Upper lobe of left lung (tissue), 6 donors: ENCODE results near the gene GPR18. TPM values are rescaled to one million over a fixed set of nuclear protein-coding genes. Genes with fewer than 3 reads are reported as not detected.

ENCODE experiments used
- ATAC-seq, 2 donors: fragments of 200-7000 bp; cut with Tn5 transposase; one replicate each; pipeline ENCODE4 v1.9.1; 2022; ENCODE audit warnings: mild to moderate bottlenecking in 2 of 2, moderate library complexity in 2 of 2; ENCODE audit not compliant: low FRiP score in 2 of 2
- DNase-seq, 2 donors: peaks; one replicate each; pipeline ENCODE4 v3.0.0-alpha.2; 2019 to 2020
- H3K27ac ChIP-seq, 4 donors: fragments of 200-600 bp; sonication (generic); one replicate each; pipeline ENCODE4 v1.5.1; 2016 to 2019
- H3K27me3 ChIP-seq, 4 donors: fragments of 200-600 bp; sonication (generic); one replicate each; pipeline ENCODE4 v1.5.1; 2017 to 2019
- H3K36me3 ChIP-seq, 4 donors: fragments of 200-600 bp; sonication (generic); one replicate each; pipeline ENCODE4 v1.5.1; 2016 to 2019
- H3K4me1 ChIP-seq, 4 donors: fragments of 200-600 bp; sonication (generic); one replicate each; pipeline ENCODE4 v1.5.1; 2018 to 2019
- H3K4me3 ChIP-seq, 4 donors: fragments of 200-600 bp; sonication (generic); one replicate each; pipeline ENCODE4 v1.5.1; 2017 to 2019; ENCODE audit warnings: mild to moderate bottlenecking in 2 of 4, moderate library complexity in 1 of 4
- H3K9me3 ChIP-seq, 4 donors: fragments of 200-600 bp; sonication (generic); one replicate each; pipeline ENCODE4 v1.5.1; 2018 to 2019
- CTCF ChIP-seq, 6 experiments: fragments of 450-650 bp in 4 of 6; fragments of 200-600 bp in 2 of 6; sonication (generic) in 2 of 6; IDR thresholded peaks; one replicate each; pipeline ENCODE4 v1.5.1; 2016 to 2019; ENCODE audit warnings: antibody characterized with exemption in 6 of 6
- EP300 ChIP-seq, 4 donors: sonication (generic); formaldehyde crosslinking; IDR thresholded peaks; one replicate each; pipeline ENCODE4 v1.5.1; 2017; ENCODE audit warnings: antibody characterized with exemption in 4 of 4, control low read depth in 2 of 4
- POLR2A ChIP-seq, 4 donors: fragments of 450-650 bp; IDR thresholded peaks; one replicate each; pipeline ENCODE4 v1.5.1; 2016 to 2017; ENCODE audit warnings: antibody characterized with exemption in 4 of 4, mild to moderate bottlenecking in 2 of 4
- POLR2AphosphoS5 ChIP-seq, 2 donors: sonication (generic); formaldehyde crosslinking; IDR thresholded peaks; one replicate each; pipeline ENCODE4 v1.5.1; 2017; ENCODE audit warnings: antibody characterized with exemption in 2 of 2
- WGBS, 2 donors: methylation state at CpG; one replicate each; pipeline ENCODE4 v1.1.5; 2017 to 2018; 5-methylcytosine and 5-hydroxymethylcytosine counted together
- total RNA-seq, 6 donors: library from RNA; depleted of rRNA in 4 of 6; stranded (reverse); fragments of >200 nt in 4 of 6; gene quantifications; one replicate each; pipeline versions ENCODE4 v1.1.0 to v1.2.1, GENCODE V29; 2016 to 2021
- donor health status: DM: no; HTN: no; CAD: no; lungs with moderate emphysema.
- donor health status: DM: no; HTN: yes; CAD: no; lungs with severe emphysema.

The GPR18 gene
- total RNA-seq, 6 donors from 2014 or later = 0.52 to 0.94 TPM; not detected in 4

- TF ChIP-seq EP300 (IDR thresholded peaks at IDR 0.05) = no peak
- TF ChIP-seq POLR2AphosphoS5 (IDR thresholded peaks at IDR 0.05) = no peak
- no peak for TF ChIP-seq POLR2A (IDR thresholded peaks at IDR 0.05)
- TF ChIP-seq CTCF (IDR thresholded peaks at IDR 0.05) = no peak
Observed at GRCh38 chr13:99256283-99256682, 1.9 kb downstream of the GPR18 start.

GRCh38 chr13:99255271-99255670 lies 2.9 kb downstream of the GPR18 start:
- WGBS, 2 donors = 90 to 93% methylated on average over 10 of the region's 10 CpGs
- Histone ChIP-seq H3K27me3 (no peaks in the 10 kb centered on the region), H3K36me3 (peaks cover 0 to 15% (median 2%) of the 10 kb centered on the region in 4 donors), H3K9me3 (no peaks in the 10 kb centered on the region), H3K27ac (no peak overlapping the region), H3K4me3 (no peak overlapping the region), H3K4me1 (peaks cover 0 to 10% (median 5%) of the 10 kb centered on the region in 4 donors)
- no peak for TF ChIP-seq CTCF (IDR thresholded peaks at IDR 0.05)
- no peak for TF ChIP-seq EP300 (IDR thresholded peaks at IDR 0.05)
- TF ChIP-seq POLR2A (IDR thresholded peaks at IDR 0.05) = no peak
- no peak for TF ChIP-seq POLR2AphosphoS5 (IDR thresholded peaks at IDR 0.05)
- ATAC-seq (no peak), DNase-seq (no peak)

More at GRCh38 chr13:99256283-99256682, 1.9 kb downstream of the GPR18 start:
- Histone ChIP-seq H3K9me3 (no peaks in the 10 kb centered on the region), H3K4me3 (no peak overlapping the region), H3K4me1 (peaks cover 0 to 10% (median 5%) of the 10 kb centered on the region in 4 donors), H3K36me3 (peaks cover 0 to 15% (median 2%) of the 10 kb centered on the region in 4 donors), H3K27me3 (no peaks in the 10 kb centered on the region), H3K27ac (no peak overlapping the region)
- ATAC-seq = no peak
- 72 to 87% methylated on average over 2 of the region's 2 CpGs for WGBS, 2 donors
- DNase-seq = no peak

GRCh38 chr13:99254830-99255229 lies 3.3 kb downstream of the GPR18 start:
- no peak for DNase-seq
- no peak for ATAC-seq
- Histone ChIP-seq H3K27ac (no peak overlapping the region), H3K36me3 (peaks cover 0 to 15% (median 2%) of the 10 kb centered on the region in 4 donors), H3K27me3 (no peaks in the 10 kb centered on the region), H3K9me3 (no peaks in the 10 kb centered on the region), H3K4me1 (peaks cover 0 to 10% (median 3%) of the 10 kb centered on the region in 4 donors), H3K4me3 (no peak overlapping the region)
- WGBS, 2 donors = 95 to 96% methylated on average over 14 of the region's 14 CpGs
- TF ChIP-seq POLR2A (IDR thresholded peaks at IDR 0.05) = no peak
- TF ChIP-seq EP300 (IDR thresholded peaks at IDR 0.05) = no peak
- TF ChIP-seq CTCF (IDR thresholded peaks at IDR 0.05) = no peak
- no peak for TF ChIP-seq POLR2AphosphoS5 (IDR thresholded peaks at IDR 0.05)

- H3K27ac ChIP-seq = no peak overlapping the region
- no peaks in the 10 kb centered on the region for H3K9me3 ChIP-seq
- peaks cover 0 to 15% (median 2%) of the 10 kb centered on the region in 4 donors for H3K36me3 ChIP-seq
- H3K4me1 ChIP-seq = peaks cover 0 to 4% (median 0%) of the 10 kb centered on the region in 4 donors
- no peak overlapping the region for H3K4me3 ChIP-seq
- ATAC-seq (no peak), DNase-seq (no peak)
- no peaks in the 10 kb centered on the region for H3K27me3 ChIP-seq
- 71 to 89% methylated on average over 4 of the region's 4 CpGs for WGBS, 2 donors
- TF ChIP-seq CTCF (IDR thresholded peaks at IDR 0.05) (no peak), POLR2AphosphoS5 (IDR thresholded peaks at IDR 0.05) (no peak), EP300 (IDR thresholded peaks at IDR 0.05) (no peak), POLR2A (IDR thresholded peaks at IDR 0.05) (no peak)
Observed at GRCh38 chr13:99251921-99252320, 6.3 kb downstream of the GPR18 start.
